H1 (cell line): Measurements from ENCODE around the gene TMEM134. TPM values are rescaled to one million over a fixed set of nuclear protein-coding genes. Genes with fewer than 3 reads are reported as not detected.

ENCODE experiments used
- ZNF274 ChIP-seq: IDR thresholded peaks from 2 replicates; pipeline ENCODE4 v1.7.0; 2012; ENCODE audit warnings: low read length, borderline replicate concordance; ENCODE audit errors: extremely low read depth
- polyA plus RNA-seq, 7 experiments: library from polyadenylated mRNA; depleted of rRNA in 3 of 7; stranded (reverse) in 5 of 7; unstranded in 2 of 7; fragments of >200 nt in 5 of 7; fragments of 200-250 nt in 2 of 7; gene quantifications; 1 replicate in 5 of 7; 2 replicates in 1 of 7; 4 replicates in 1 of 7; pipeline versions ENCODE4 v1.2.1 to v1.2.3, GENCODE V29; 2011 to 2013; ENCODE audit warnings: missing spikeins in 2 of 7, mixed read lengths in 2 of 7
- total RNA-seq: library from RNA; stranded (reverse); fragmentation: NEBNext Ultra II Directional; extraction: Animal tissue kit (Norgen Biotek cat#: 25700); gene quantifications from 2 replicates; pipeline ENCODE4 v1.2.1, GENCODE V29; 2021
- TF ChIP-seq, protein P1 (sequence below), 3 experiments: IDR thresholded peaks; 1 replicate in 2 of 3; 2 replicates in 1 of 3; pipeline versions ENCODE4 v1.5.1 to v1.6.1; 2011; ENCODE audit warnings: low read length in 3 of 3, mild to moderate bottlenecking in 3 of 3, inconsistent platforms in 2 of 3, low read depth in 1 of 3, moderate library complexity in 1 of 3; ENCODE audit not compliant: insufficient read depth in 1 of 3; ENCODE audit errors: control extremely low read depth in 1 of 3

TMEM134 gene
- total and polyA plus RNA-seq, 2 of the 8 experiments (the other 6 are each of a cell fraction or from before 2014, with no cell fraction given), result 32.4 to 229 TPM

DNA sequence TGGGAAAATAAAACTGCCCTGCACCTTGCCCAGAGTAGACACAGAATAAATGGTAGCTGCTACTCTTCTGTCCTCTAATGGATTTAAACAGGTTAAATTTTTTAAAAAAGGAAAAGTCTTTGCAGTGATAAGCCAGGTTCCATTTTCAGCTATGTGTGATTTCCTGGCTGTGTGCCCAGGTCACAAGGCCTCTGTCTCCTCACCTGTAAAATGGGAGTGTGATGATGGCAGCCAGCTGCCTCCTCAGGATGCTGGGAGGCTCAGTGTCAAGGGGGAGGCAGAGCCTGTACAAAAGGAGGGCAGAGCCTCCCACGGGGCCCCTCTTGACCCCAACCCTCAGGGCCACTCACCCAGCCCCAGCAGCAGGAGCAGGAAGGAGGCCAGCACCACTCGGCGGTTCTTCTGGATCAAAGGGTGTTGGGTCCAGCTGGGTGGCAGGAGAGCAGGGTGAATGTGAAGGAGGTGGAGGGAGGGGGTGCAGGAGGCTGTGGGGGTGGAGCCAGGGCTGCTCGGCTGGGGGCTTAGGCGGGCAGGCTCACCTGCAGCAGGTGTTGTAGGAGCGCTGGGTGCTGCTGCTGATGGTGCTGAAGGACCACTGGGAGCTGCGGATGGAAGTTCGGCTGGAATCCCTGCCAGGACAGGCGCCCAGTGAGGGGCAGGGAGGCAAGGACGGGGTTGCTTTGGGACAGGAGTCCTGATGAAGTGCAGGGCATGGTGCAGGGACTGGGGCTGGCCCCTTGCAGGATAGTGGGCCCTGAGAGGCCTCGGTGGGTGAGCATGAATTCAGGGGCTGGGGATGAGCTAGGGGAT lies 1.9 kb downstream of the TMEM134 start (continued):
- TF ChIP-seq, protein P1, sequence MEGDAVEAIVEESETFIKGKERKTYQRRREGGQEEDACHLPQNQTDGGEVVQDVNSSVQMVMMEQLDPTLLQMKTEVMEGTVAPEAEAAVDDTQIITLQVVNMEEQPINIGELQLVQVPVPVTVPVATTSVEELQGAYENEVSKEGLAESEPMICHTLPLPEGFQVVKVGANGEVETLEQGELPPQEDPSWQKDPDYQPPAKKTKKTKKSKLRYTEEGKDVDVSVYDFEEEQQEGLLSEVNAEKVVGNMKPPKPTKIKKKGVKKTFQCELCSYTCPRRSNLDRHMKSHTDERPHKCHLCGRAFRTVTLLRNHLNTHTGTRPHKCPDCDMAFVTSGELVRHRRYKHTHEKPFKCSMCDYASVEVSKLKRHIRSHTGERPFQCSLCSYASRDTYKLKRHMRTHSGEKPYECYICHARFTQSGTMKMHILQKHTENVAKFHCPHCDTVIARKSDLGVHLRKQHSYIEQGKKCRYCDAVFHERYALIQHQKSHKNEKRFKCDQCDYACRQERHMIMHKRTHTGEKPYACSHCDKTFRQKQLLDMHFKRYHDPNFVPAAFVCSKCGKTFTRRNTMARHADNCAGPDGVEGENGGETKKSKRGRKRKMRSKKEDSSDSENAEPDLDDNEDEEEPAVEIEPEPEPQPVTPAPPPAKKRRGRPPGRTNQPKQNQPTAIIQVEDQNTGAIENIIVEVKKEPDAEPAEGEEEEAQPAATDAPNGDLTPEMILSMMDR (IDR thresholded peaks at IDR 0.05; ENCODE audit: control extremely low read depth in 1 of 3, insufficient read depth in 1 of 3, low read depth in 1 of 3, low read length in 3 of 3), result no peak
- no peak for TF ChIP-seq ZNF274
